ENCODE results near the gene GNAQ. TPM values are rescaled to one million over a fixed set of nuclear protein-coding genes. Genes with fewer than 3 reads are reported as not detected.

GNAQ gene
- total RNA-seq, 1 experiment from 2014 or later = 48.6 TPM

DNA sequence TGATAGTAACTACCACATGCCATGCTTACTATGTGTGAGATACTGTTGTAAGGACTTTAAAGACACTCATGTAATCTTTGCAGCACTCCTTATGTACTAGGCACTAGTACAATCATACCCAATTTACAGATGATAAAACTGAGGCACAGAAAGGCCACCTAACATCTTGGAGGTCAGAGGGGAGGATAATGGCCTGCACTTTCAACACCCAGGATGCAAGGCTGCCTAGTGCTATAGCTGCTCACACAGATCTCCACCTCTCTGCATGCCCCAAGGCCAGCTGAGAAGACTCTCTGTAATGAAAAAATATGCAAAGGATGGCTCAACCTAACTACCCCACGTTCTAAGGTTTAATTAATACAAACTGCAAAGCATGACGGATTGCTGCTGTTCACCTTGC is 57.2 kb downstream of the GNAQ start:
- DNase-seq = no peak
- H2BK5ac ChIP-seq (ENCODE audit: insufficient read length, low read length) = no peak overlapping the region
- peaks cover 3% of the 10 kb centered on the region for H3K79me1 ChIP-seq (ENCODE audit: insufficient read depth, low read depth, low read length, poor library complexity, severe bottlenecking)
- H2AFZ ChIP-seq (ENCODE audit: low read length) = no peak overlapping the region
- TF ChIP-seq, protein P1, sequence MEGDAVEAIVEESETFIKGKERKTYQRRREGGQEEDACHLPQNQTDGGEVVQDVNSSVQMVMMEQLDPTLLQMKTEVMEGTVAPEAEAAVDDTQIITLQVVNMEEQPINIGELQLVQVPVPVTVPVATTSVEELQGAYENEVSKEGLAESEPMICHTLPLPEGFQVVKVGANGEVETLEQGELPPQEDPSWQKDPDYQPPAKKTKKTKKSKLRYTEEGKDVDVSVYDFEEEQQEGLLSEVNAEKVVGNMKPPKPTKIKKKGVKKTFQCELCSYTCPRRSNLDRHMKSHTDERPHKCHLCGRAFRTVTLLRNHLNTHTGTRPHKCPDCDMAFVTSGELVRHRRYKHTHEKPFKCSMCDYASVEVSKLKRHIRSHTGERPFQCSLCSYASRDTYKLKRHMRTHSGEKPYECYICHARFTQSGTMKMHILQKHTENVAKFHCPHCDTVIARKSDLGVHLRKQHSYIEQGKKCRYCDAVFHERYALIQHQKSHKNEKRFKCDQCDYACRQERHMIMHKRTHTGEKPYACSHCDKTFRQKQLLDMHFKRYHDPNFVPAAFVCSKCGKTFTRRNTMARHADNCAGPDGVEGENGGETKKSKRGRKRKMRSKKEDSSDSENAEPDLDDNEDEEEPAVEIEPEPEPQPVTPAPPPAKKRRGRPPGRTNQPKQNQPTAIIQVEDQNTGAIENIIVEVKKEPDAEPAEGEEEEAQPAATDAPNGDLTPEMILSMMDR (conservative IDR thresholded peaks at IDR 0.05) = no peak
- Mint-ChIP-seq H3K27ac (peak overlapping the region in 1 of 3 experiments; percentile 71; a peak in 1 of 7 replicates), H3K36me3 (ENCODE audit: insufficient read depth in 1 of 3, low read depth in 3 of 3) (peaks cover 0 to 15% (median 6%) of the 10 kb centered on the region in 3 experiments; a peak in 3 of 7 replicates), H3K9me3 (no peaks in the 10 kb centered on the region), H3K4me3 (no peak overlapping the region), H3K4me1 (peaks cover 32 to 44% of the 10 kb centered on the region in 2 experiments), H3K27me3 (ENCODE audit: low read depth) (no peaks in the 10 kb centered on the region)
- peaks cover 14% of the 10 kb centered on the region; the same call in 1 of the 2 replicates for H3K79me2 ChIP-seq (ENCODE audit: insufficient read depth, low read length)
- H3K14ac ChIP-seq (ENCODE audit: insufficient read depth, low read length) = no peak overlapping the region
- no peaks in the 10 kb centered on the region for H3K27me3 ChIP-seq (ENCODE audit: insufficient read depth, low read length)
- H3T11ph ChIP-seq (ENCODE audit: low read length) = no peak overlapping the region
- no peak overlapping the region for H2BK20ac ChIP-seq (ENCODE audit: low read depth, low read length, poor library complexity, severe bottlenecking)
- H2BK15ac ChIP-seq (ENCODE audit: low read depth, low read length) = no peak overlapping the region
- no peak overlapping the region for H3K56ac ChIP-seq (ENCODE audit: insufficient read length, low read depth, low read length)
- H3K9ac ChIP-seq (ENCODE audit: extremely low read depth, insufficient read length, low read length) = no peak overlapping the region
- H3K23ac ChIP-seq (ENCODE audit: insufficient read length, low read depth, low read length) = no peak overlapping the region
- no peaks in the 10 kb centered on the region for H4K20me1 ChIP-seq (ENCODE audit: control insufficient read depth, insufficient read depth, insufficient read length)
- no peak overlapping the region for H2AK5ac ChIP-seq (ENCODE audit: insufficient read length, low read length)
- H3K23me2 ChIP-seq (ENCODE audit: insufficient read length, low read depth, low read length, poor library complexity, severe bottlenecking) = no peaks in the 10 kb centered on the region
- no peak overlapping the region for H3K27ac ChIP-seq (ENCODE audit: insufficient read length, low read depth, low read length)
- WGBS (ENCODE audit: extremely low coverage, insufficient read length, low lambda C conversion rate) = no CpG with 5 or more reads among the region's 2 CpGs
- H4K5ac ChIP-seq (ENCODE audit: insufficient read length, low read depth, low read length) = no peak overlapping the region
- H3K18ac ChIP-seq (ENCODE audit: insufficient read length, low read depth, low read length) = no peak overlapping the region
- no peak overlapping the region for H4K91ac ChIP-seq (ENCODE audit: insufficient read length, low read depth, low read length)
- H3K4me1 ChIP-seq (ENCODE audit: insufficient read depth, low read length) = peaks cover 5% of the 10 kb centered on the region; the same call in 1 of the 2 replicates
- no peak overlapping the region for H2BK12ac ChIP-seq (ENCODE audit: insufficient read length, low read depth, low read length)
- no peak overlapping the region for H4K8ac ChIP-seq (replicated peaks; ENCODE audit: insufficient read length, low read depth, low read length)
- H2BK120ac ChIP-seq (ENCODE audit: low read depth, low read length, poor library complexity, severe bottlenecking) = no peak overlapping the region
- H3K9me3 ChIP-seq (ENCODE audit: control insufficient read depth, low read depth, low read length) = no peaks in the 10 kb centered on the region
- no peak overlapping the region for H3K4me2 ChIP-seq (ENCODE audit: insufficient read depth, insufficient read length, low read length)
- H3K4ac ChIP-seq (ENCODE audit: low read depth, low read length) = no peak overlapping the region
